Left ventricle myocardium superior (tissue), 1 donor: Measurements from ENCODE around the gene REEP3. TPM values are rescaled to one million over a fixed set of nuclear protein-coding genes. Genes with fewer than 3 reads are reported as not detected.

Experiments
- ATAC-seq: fragments of 200-7000 bp; cut with Tn5 transposase; one replicate; pipeline ENCODE4 v1.9.1; 2020; ENCODE audit warnings: mild to moderate bottlenecking, moderate library complexity
- DNase-seq: peaks from one replicate; pipeline ENCODE4 v3.0.0-alpha.2; 2020
- intact Hi-C: fragments of 100-400 bp; cut with micrococcal nuclease; formaldehyde crosslinking; loops from one replicate; pipeline ENCODE4 v1.11.0; 2022
- total RNA-seq: library from RNA; stranded (reverse); fragmentation: NEBNext Ultra II Directional; extraction: Animal tissue kit (Norgen Biotek cat#: 25700); gene quantifications from one replicate; pipeline ENCODE4 v1.2.1, GENCODE V29; 2021
- donor health status: DM: no; HTN: yes; CAD: no; lungs with severe emphysema.

REEP3 gene
- total RNA-seq, 1 donor from 2014 or later, result 17.4 TPM

- intact Hi-C loops, result no loop called here
- no peak for ATAC-seq
- DNase-seq, result no peak
These were observed 16.9 kb upstream of the REEP3 start for GRCh38 chr10:63504145-63504881.

GRCh38 chr10:63505562-63505961 lies 15.6 kb upstream of the REEP3 start:
- ATAC-seq (no peak), DNase-seq (no peak)
- intact Hi-C loops, result no loop called here

GRCh38 chr10:63506554-63506953 lies 14.6 kb upstream of the REEP3 start:
- intact Hi-C loops, result no loop called here
- ATAC-seq (no peak), DNase-seq (no peak)

GRCh38 chr10:63515002-63515763 lies 6.0 kb upstream of the REEP3 start:
- intact Hi-C loops, result no loop called here
- DNase-seq (no peak), ATAC-seq (peak; percentile 66)

- ATAC-seq (no peak), DNase-seq (no peak)
- intact Hi-C loops, result no loop called here
These were observed 5.0 kb upstream of the REEP3 start for GRCh38 chr10:63516207-63516606.

GRCh38 chr10:63518690-63519288 lies 2.4 kb upstream of the REEP3 start:
- no peak for ATAC-seq
- intact Hi-C loops, result no loop called here
- no peak for DNase-seq

GRCh38 chr10:63521416-63522276 lies 445 bp downstream of the REEP3 start:
- intact Hi-C loops, result loop anchor here (5.0 kb wide), 1 partner anchor 86 kb away; no protein-coding TSS in a partner anchor
- ATAC-seq (peak; percentile 90), DNase-seq (peak; percentile 81)

GRCh38 chr10:63522277-63522687 lies 1.1 kb downstream of the REEP3 start:
- intact Hi-C loops, result loop anchor here (5.0 kb wide), 1 partner anchor 85 kb away; no protein-coding TSS in a partner anchor
- no peak for DNase-seq
- ATAC-seq, result no peak

- intact Hi-C loops, result loop anchor here (5.0 kb wide), 1 partner anchor 84 kb away; no protein-coding TSS in a partner anchor
These were observed 1.8 kb downstream of the REEP3 start for GRCh38 chr10:63522995-63523394.

GRCh38 chr10:63525021-63525420 lies 3.8 kb downstream of the REEP3 start:
- ATAC-seq (no peak), DNase-seq (no peak)
- intact Hi-C loops, result no loop called here

More at GRCh38 chr10:63522995-63523394, 1.8 kb downstream of the REEP3 start:
- DNase-seq (no peak), ATAC-seq (no peak)

- no peak for DNase-seq
- intact Hi-C loops, result no loop called here
- no peak for ATAC-seq
These were observed 6.2 kb downstream of the REEP3 start for GRCh38 chr10:63527401-63527800.

- intact Hi-C loops, result no loop called here
- ATAC-seq, result peak; percentile 23
- DNase-seq, result no peak
These were observed 7.0 kb downstream of the REEP3 start for GRCh38 chr10:63528084-63528744.

- intact Hi-C loops, result no loop called here
These were observed 9.2 kb downstream of the REEP3 start for GRCh38 chr10:63530409-63530808.

GRCh38 chr10:63534723-63535122 lies 13.5 kb downstream of the REEP3 start:
- intact Hi-C loops, result no loop called here
- no peak for ATAC-seq

More at GRCh38 chr10:63530409-63530808, 9.2 kb downstream of the REEP3 start:
- DNase-seq (no peak), ATAC-seq (no peak)

GRCh38 chr10:63536698-63537097 lies 15.5 kb downstream of the REEP3 start:
- no peak for ATAC-seq
- no peak for DNase-seq
- intact Hi-C loops, result no loop called here

More at GRCh38 chr10:63534723-63535122, 13.5 kb downstream of the REEP3 start:
- no peak for DNase-seq

- DNase-seq (no peak), ATAC-seq (no peak)
- intact Hi-C loops, result no loop called here
These were observed 16.3 kb downstream of the REEP3 start for GRCh38 chr10:63537536-63537935.

GRCh38 chr10:63539377-63539776 lies 18.2 kb downstream of the REEP3 start:
- intact Hi-C loops, result no loop called here
- DNase-seq, result no peak
- no peak for ATAC-seq

GRCh38 chr10:63539994-63540393 lies 18.8 kb downstream of the REEP3 start:
- no peak for DNase-seq
- intact Hi-C loops, result no loop called here
- ATAC-seq, result no peak
